SK-N-SH (cell line): ENCODE results near the gene CPB2.

ENCODE experiments used
- RCOR1 ChIP-seq: fragments of 150-350 bp; IDR thresholded peaks from 2 replicates; pipeline ENCODE4 v1.6.1; 2017; ENCODE audit warnings: antibody characterized with exemption, low read length
- TEAD4 ChIP-seq: IDR thresholded peaks from 2 replicates; pipeline ENCODE4 v1.4.0; 2012; ENCODE audit warnings: mild to moderate bottlenecking, borderline replicate concordance; ENCODE audit not compliant: insufficient read depth
- TF ChIP-seq, protein P1 (sequence below): fragments of 200-600 bp; sonication (generic); IDR thresholded peaks from 2 replicates; pipeline ENCODE4 v1.6.1; 2017; ENCODE audit warnings: antibody characterized with exemption, mild to moderate bottlenecking, moderate library complexity

DNA sequence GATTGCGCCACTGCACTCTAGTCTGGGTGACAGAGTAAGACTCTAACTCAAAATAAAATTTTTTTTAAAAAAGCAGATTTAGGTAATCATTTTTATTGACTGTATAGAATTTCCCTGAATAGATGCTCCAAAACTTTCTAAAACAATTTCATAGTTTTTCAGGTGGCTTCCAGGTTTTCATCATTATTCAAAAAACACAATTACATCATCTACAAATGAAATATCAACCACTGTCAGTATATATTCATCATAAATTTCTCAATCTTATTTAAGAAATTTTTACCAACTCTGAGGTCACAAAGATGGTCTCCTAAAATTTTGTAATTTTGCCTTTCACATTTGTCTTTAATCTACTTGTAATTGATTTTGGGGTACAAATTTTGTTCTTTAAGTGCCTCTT, 100.3 kb downstream of the CPB2 start:
- TF ChIP-seq, protein P1, sequence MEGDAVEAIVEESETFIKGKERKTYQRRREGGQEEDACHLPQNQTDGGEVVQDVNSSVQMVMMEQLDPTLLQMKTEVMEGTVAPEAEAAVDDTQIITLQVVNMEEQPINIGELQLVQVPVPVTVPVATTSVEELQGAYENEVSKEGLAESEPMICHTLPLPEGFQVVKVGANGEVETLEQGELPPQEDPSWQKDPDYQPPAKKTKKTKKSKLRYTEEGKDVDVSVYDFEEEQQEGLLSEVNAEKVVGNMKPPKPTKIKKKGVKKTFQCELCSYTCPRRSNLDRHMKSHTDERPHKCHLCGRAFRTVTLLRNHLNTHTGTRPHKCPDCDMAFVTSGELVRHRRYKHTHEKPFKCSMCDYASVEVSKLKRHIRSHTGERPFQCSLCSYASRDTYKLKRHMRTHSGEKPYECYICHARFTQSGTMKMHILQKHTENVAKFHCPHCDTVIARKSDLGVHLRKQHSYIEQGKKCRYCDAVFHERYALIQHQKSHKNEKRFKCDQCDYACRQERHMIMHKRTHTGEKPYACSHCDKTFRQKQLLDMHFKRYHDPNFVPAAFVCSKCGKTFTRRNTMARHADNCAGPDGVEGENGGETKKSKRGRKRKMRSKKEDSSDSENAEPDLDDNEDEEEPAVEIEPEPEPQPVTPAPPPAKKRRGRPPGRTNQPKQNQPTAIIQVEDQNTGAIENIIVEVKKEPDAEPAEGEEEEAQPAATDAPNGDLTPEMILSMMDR, result no peak
- TF ChIP-seq TEAD4 (no peak), RCOR1 (no peak)
